Testis (tissue), 2 donors: Measurements from ENCODE around the gene PKN3.

Source experiments
- POLR2A ChIP-seq: fragments of 450-650 bp; IDR thresholded peaks from one replicate; pipeline ENCODE4 v1.6.1; 2017; ENCODE audit warnings: antibody characterized with exemption, mild to moderate bottlenecking, moderate library complexity
- TF ChIP-seq, protein P1 (sequence below), 3 experiments: fragments of 450-650 bp in 2 of 3; fragments of 200-600 bp in 1 of 3; sonication (generic) in 1 of 3; IDR thresholded peaks; one replicate each; pipeline ENCODE4 v1.5.1; 2016 to 2019; ENCODE audit warnings: antibody characterized with exemption in 3 of 3, mild to moderate bottlenecking in 2 of 3, moderate library complexity in 1 of 3

DNA sequence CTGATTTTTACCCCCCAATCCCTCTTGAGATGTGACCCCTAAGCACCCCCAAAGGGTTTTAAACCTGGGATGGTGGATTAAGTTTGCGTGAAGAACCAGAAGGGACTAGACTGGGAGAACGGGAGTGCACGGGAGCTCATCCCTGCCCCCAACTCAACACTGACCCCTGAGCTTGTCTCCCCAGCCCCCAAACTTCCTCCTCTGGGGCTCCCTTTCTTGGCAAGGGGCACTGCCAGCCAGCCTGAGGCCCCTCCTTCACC lies 18.3 kb upstream of the PKN3 start:
- TF ChIP-seq POLR2A = no peak
- TF ChIP-seq, protein P1, sequence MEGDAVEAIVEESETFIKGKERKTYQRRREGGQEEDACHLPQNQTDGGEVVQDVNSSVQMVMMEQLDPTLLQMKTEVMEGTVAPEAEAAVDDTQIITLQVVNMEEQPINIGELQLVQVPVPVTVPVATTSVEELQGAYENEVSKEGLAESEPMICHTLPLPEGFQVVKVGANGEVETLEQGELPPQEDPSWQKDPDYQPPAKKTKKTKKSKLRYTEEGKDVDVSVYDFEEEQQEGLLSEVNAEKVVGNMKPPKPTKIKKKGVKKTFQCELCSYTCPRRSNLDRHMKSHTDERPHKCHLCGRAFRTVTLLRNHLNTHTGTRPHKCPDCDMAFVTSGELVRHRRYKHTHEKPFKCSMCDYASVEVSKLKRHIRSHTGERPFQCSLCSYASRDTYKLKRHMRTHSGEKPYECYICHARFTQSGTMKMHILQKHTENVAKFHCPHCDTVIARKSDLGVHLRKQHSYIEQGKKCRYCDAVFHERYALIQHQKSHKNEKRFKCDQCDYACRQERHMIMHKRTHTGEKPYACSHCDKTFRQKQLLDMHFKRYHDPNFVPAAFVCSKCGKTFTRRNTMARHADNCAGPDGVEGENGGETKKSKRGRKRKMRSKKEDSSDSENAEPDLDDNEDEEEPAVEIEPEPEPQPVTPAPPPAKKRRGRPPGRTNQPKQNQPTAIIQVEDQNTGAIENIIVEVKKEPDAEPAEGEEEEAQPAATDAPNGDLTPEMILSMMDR (IDR thresholded peaks at IDR 0.05) = no peak
